SHP77 (cell line): Measurements from ENCODE around the gene SMAD9.
A peak's percentile ranks its signal among the peaks of the same experiment; 100 is the strongest.

Experiments
- DNase-seq, 2 experiments: peaks; one replicate each; lab custom pipeline; 2025; lab: John Stamatoyannopoulos, UW

The SMAD9 gene

DNA sequence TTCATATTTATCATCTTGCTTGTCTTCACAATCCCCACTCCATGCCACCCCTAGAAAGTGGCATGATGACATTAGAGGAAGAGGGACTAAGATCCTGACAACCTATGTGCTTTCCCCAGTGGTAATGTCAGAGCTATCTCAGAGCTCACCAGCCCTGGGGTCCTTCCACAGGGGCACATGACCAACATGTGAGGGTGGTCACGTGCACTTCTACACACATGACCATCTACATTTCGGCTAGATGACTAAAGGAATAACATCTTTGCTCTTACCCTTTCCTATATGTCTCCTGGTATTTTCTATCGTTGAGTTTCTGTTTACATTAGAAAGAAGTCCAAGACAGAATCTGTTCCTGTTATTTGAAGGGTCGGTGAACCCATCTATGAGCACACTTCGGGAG lies 54.8 kb downstream of the SMAD9 start:
- no peak for DNase-seq

GRCh38 chr13:36862722-36863121 lies 57.3 kb downstream of the SMAD9 start:
- no peak for DNase-seq

DNA sequence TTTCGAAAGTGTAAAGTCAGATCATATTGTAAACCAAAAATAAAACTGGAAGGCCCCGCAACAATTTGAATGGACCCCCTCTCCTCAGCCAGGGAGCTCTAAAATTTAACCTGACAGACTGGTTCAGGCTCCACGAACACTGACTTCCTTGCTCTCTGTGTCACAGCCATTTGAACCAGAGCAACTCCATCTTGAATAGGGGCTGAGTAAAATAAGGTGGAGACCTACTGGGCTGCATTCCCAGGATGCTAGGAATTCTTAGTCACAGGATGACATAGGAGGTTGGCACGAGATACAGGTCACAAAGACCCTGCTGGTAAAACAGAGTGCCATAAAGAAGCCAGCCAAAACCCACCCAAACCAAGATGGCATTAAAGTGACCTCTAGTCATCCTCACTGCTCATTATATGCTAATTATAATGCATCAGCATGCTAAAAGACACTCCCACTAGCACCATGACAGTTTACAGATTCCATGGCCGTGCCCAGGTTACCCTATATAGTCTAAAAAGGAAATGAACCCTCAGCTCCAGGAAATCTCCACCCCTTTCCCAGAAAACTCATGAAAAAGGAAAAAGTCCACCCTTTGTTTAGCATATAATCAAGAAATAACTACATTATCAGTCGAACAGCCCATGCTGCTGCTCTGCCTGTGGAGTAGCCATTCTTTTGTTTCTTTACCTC lies 57.9 kb downstream of the SMAD9 start:
- no peak for DNase-seq

DNA sequence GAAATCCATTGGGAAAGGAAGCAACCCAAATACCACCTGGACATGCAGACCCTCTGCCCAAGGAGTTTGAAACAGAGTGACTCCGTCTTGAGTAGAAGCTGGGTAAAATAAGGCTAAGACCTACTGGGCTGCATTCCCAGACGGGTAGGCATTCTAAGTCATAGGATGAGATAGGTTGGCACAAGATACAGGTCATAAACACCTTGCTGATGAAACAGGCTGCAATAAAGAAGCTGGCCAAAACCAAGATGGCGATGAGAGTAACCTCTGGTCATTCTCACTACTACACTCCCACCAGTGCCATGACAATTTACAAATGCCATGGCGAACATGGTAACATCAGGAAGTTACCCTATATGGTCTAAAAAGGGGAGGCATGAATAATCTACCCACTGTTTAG lies 60.8 kb downstream of the SMAD9 start:
- no peak for DNase-seq

- peak; percentile 64 to 71 for DNase-seq
These were observed 61.7 kb downstream of the SMAD9 start for GRCh38 chr13:36858290-36858689.

GRCh38 chr13:36857253-36857652 lies 62.8 kb downstream of the SMAD9 start:
- no peak for DNase-seq

DNA sequence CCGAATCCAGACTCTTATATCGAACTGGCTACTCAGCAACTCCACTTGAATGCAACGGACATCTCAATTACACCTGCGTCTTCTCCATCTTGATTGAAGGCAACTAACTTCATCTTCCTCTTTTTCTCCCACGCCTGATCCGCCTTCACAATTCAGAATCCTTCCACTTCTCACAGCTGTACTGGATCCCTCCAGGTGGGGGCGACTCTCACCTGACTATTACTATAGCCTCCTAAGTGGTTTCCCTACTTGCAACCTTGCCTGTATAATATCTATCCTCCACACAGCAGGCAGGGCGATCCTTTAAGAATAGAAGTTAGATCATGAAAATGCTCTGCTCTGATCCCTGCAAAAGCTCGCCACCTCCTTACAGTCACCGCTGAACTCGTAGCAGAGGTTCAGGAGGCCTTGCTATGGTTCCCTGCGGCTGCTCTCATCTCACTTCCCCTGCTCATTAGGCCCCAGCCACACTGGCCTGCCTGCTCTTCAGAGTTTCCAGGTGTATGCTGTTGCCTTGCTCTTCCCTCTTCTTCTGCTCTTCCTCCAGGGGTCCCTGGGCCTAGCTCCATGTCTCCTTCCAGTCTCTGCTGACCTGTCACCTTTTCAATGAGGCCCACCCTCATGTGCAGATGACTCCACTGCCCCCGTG lies 69.1 kb downstream of the SMAD9 start:
- peak in 1 of 2 experiments; percentile 25 for DNase-seq

DNA sequence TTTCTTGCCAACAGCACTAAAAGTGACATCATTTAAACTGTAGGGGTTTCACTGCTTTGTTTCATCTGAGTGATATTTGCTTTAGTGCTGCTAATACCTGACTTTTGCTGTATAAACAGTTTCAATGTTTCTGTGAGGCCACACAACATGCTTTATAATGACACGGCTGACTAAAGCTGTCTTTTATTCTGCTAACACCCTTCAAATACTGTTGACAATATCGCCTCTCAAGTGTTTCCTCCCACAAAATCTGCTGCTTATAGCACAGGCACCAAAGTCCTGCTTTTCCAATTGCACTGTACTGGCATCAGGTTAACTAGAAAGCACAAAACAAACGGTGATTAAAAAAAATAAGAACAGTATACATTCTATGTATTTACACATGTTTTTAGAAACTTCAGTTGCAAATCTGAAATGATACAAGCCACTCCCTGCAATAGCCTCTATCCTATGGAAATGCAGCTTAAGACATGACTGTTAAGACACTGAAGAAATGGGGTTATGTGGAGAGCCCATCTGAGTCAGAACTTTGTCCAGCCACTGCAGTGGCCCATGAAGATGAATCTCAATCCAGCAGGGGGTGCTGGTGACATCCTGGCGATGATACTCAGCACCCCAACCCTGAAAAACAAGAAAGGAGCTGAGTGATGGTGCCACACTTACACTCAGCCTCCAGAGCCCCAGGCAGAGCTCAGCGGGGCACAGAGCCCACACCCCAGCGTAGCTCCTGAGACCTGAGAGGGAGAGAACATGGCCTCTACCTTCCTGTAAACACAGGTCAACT lies 71.6 kb downstream of the SMAD9 start:
- DNase-seq: peak in 1 of 2 experiments; percentile 6

- DNase-seq: no peak
These were observed 72.4 kb downstream of the SMAD9 start for GRCh38 chr13:36847606-36848005.

DNA sequence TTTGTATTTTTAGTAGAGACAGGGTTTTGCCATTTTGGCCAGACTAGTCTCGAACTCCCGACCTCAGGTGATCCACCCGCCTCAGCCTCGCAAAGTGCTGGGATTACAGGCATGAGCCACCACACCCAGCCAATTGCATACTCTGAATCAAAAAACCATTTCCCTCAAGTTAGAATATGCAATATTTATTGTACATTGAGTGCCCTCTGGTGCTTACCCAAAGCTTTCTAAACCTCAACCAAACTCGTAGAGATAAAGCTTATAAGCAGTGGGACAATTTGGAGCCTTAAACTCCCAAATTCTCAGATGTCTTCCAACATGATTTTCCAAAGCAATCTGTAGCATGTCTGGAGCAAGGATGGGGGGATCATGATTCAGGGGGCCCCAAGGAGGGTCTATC lies 78.6 kb downstream of the SMAD9 start:
- DNase-seq: no peak

DNA sequence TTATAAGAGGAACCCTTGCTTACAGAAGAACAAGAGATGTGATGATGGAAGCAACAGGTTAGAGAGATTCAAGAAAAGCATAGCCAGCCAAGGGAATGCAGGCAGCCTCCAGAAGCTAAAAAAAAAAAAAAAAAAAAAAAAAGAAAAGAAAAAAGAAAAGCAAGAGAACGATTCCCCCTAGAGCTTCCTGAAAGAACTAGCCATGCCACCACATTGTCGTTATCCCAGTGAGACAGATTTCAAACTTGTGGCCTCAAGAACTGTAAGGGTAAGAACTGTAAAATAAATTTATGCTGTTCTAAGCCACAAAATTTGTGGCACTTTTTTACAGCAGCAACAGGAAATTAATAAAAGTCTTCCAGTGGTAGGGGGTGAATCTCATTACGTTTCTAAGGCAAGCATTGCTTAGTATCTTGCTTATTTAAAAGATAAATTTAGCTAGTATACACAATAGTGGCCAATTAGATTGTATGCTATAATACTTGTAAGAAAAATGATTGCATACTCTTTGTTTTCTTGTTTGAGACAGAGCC lies 79.3 kb downstream of the SMAD9 start:
- DNase-seq: no peak

GRCh38 chr13:36839981-36840380 lies 80.1 kb downstream of the SMAD9 start:
- no peak for DNase-seq

DNA sequence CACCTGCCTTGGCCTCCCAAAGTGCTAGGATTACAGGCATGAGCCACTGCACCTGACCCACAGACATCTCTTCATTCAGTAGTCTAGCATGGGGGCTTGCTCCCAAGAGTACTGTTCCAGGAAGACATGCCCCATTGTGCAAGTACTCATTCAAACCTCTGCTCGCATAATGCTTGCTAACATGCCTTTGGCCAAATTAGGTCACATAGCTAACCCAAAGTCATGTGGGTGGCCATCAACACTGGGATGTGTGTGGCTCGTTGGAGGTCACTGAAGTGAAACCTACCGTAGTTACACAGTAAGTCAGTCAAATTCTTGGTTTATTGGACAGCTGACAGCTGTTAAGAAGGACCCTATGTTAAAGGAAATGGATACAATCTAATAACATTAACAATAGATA lies 80.8 kb downstream of the SMAD9 start:
- no peak for DNase-seq

DNA sequence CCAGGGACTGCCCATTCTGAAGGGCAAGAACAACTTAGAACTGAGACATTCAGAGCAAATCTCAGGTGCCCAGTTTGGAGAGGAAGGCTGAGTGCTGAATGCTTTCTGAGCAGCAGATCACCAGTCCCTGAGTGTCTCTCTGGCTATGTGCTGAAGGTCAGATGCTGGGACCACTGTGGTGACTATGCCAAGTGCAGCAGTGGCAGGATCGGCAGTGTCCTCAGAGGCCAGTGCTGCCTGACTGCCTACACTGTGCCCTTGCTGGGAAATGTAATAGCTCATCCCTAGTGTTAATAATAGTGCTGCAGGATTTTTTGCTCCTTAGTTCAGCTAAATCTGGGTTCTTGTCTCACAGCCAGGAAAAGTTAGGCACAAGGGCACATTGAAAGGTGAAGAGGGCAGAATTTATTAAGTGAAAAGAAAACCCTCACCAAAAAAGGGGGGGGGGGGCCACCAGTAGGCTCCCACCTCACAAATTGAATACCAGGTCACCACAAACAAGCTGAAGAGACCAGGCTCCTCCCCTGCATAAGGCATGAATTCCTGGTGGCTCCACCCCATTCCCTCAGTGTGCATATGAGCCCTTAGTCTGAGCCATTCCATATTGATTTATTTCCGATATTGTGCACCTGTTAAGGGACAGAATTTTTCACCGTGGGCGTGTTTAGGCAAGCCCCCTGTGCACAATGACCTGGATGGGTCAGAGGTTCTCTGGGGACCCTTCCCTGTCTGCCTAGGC lies 82.5 kb downstream of the SMAD9 start:
- DNase-seq: no peak

DNA sequence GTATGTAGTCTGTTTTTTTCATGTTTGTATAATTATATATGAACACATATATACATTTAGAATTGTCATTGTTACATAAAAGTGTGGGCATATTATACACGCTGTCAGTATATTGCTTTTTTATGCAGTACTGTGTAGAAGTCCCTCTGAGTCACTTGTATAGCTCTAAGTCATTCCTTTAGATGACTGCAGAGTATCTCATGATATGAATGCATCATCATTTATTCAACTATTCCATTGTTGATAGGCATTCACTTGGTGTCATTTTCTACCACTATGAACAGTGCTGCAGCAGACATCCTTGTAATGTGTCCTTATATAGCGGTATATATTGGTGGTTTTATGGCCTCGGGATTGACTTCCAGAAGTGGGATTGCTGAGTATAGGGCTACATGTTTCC lies 85.7 kb downstream of the SMAD9 start:
- no peak for DNase-seq

- no peak for DNase-seq
These were observed 88.7 kb downstream of the SMAD9 start for GRCh38 chr13:36831291-36831690.

DNA sequence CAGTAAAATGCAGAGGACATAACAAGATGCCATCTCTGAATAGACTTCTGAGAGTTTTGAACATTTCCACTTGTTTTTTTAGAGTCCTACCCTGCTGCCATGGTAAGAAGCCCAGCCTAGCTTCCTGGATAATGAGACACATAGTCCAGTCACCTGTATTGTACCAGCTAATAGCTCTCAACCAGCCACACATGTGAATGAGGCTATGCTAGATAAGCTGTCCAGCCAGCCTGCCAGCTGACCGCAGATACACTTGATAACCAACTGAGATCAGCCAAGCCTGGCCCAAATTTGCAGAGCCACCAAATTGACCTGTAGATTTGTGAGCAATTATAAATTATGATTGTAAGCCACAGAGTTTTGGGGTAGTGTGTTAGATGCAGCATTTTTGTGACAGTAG lies 90.3 kb downstream of the SMAD9 start:
- DNase-seq: no peak

- no peak for DNase-seq
These were observed 97.3 kb downstream of the SMAD9 start for GRCh38 chr13:36822785-36823184.

DNA sequence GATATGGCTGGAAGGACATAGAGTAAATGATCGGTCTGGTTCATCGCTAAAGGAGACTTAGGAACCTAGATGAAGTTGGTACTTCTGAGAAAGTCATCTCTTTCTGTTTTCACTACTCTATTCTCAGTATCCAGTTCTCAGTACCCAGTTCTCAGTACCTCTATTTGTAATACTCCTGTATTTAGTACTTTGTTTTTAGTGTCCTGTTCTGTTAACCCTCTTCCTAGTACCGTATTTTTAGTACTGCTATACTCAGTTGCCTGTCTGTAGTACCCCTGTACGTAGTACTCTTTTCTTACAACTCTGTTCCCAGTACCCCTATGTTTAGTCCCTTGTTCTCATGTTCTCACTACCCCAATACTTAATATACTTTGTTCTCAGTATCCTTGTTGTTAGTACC lies 99.8 kb downstream of the SMAD9 start:
- no peak for DNase-seq

GRCh38 chr13:36819739-36820090 lies 100.3 kb downstream of the SMAD9 start:
- no peak for DNase-seq

DNA sequence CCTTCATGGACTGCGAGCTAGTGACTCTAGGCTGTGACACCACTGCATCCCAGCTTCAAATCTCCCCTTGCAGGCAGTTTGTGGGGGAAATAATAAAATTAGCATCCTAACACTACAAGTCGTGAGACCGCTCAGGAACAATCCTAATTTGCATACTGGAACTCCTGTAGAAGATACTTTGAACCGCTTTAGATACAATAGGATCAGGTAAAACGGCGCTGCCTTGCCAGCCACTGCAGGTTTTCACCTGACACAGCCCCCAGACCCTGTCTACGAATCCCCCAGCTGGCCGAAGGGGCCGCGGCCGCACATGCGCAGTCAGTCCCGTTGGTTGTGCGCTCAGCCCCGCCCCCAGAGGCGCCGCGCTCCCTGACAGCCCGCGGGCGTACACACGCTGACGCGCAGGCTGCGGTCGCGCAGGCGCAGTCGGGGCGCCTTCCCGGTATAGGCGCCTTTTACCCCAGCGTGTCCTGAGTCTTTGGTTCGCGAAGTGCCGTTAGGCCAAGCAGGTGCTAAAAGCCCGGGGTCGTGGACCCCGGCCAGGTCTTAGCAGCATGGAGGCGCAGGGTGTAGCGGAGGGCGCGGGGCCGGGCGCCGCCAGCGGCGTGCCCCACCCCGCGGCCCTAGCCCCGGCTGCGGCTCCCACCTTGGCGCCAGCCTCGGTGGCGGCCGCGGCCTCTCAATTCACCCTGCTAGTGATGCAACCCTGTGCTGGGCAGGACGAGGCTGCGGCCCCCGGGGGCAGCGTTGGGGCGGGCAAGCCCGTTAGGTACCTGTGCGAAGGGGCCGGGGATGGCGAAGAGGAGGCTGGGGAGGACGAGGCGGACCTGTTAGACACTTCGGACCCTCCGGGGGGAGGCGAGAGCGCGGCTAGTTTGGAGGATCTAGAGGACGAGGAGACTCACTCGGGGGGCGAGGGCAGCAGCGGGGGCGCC lies 101.0 kb downstream of the SMAD9 start, which contains the start of gene RFXAP:
Gene RFXAP, plus strand, starts transcription at position 419 of the 935 bp plus-strand sequence. Its CDS starts 136 bp downstream, at position 555.
- peak; percentile 70 to 87 for DNase-seq
